Measurements from ENCODE around the gene GPT2. TPM values are rescaled to one million over a fixed set of nuclear protein-coding genes. Genes with fewer than 3 reads are reported as not detected.

GPT2 gene
- total RNA-seq, result 100 to 1,000 TPM in 1 of 4 donors, 10 to 100 TPM in 3; 42.5 to 126 (median 61.3) TPM

- 0 to 1% methylated on average over 12 to 14 of the region's 75 CpGs for WGBS, 2 donors
- DNase-seq (ENCODE audit: low spot score in 2 of 2), result peak; percentile 91 to 93
- peaks cover 0 to 44% (median 11%) of the 10 kb centered on the region in 4 donors for H3K4me1 ChIP-seq
- no peaks in the 10 kb centered on the region for H3K9me3 ChIP-seq
- peak within 1 kb of the TSS; percentile 65 to 84 (median 72) for H3K4me3 ChIP-seq
- H3K27ac ChIP-seq, result peak within 1 kb of the TSS; percentile 70 to 96 (median 81)
- H3K36me3 ChIP-seq, result no peaks in the 10 kb centered on the region
- H3K27me3 ChIP-seq, result no peaks in the 10 kb centered on the region
- TF ChIP-seq EP300 (IDR thresholded peaks at IDR 0.05), result peak; percentile 35 to 93
- TF ChIP-seq CTCF (IDR thresholded peaks at IDR 0.05), result peak in 4 of 5 experiments; percentile 36 to 69 (median 50)
- peak; percentile 38 to 70 for TF ChIP-seq POLR2A (IDR thresholded peaks at IDR 0.05)
These were observed at the start of gene GPT2 for GRCh38 chr16:46883690-46884512. GPT2 (plus strand) TSS chr16:46884362; CDS start chr16:46884716, 354 bp downstream.

- peaks cover 0 to 3% (median 0%) of the 10 kb centered on the region in 4 donors for H3K4me1 ChIP-seq
- no peak for DNase-seq (ENCODE audit: low spot score in 2 of 2)
- H3K4me3 ChIP-seq, result no peak overlapping the region
- no peaks in the 10 kb centered on the region for H3K27me3 ChIP-seq
- WGBS, 2 donors, result 81 to 84% methylated on average over 6 of the region's 6 CpGs
- H3K27ac ChIP-seq, result no peak overlapping the region
- no peaks in the 10 kb centered on the region for H3K36me3 ChIP-seq
- no peaks in the 10 kb centered on the region for H3K9me3 ChIP-seq
- TF ChIP-seq EP300 (IDR thresholded peaks at IDR 0.05), result no peak
- TF ChIP-seq CTCF (IDR thresholded peaks at IDR 0.05), result no peak
- no peak for TF ChIP-seq POLR2A (IDR thresholded peaks at IDR 0.05)
These were observed 47.3 kb upstream of the GPT2 start for GRCh38 chr16:46836534-46837530.

- Histone ChIP-seq H3K4me3 (no peak overlapping the region), H3K27ac (no peak overlapping the region), H3K9me3 (peaks cover 0 to 7% (median 0%) of the 10 kb centered on the region in 4 donors), H3K27me3 (peaks cover 0 to 11% of the 10 kb centered on the region in 2 donors), H3K4me1 (no peaks in the 10 kb centered on the region), H3K36me3 (no peaks in the 10 kb centered on the region)
- WGBS, 2 donors, result 69 to 72% methylated on average over 11 of the region's 11 CpGs
- no peak for TF ChIP-seq POLR2A (IDR thresholded peaks at IDR 0.05)
- no peak for TF ChIP-seq CTCF (IDR thresholded peaks at IDR 0.05)
- no peak for TF ChIP-seq EP300 (IDR thresholded peaks at IDR 0.05)
- DNase-seq (ENCODE audit: low spot score in 2 of 2), result no peak
These were observed 44.1 kb upstream of the GPT2 start for GRCh38 chr16:46839986-46840443.

GRCh38 chr16:46842192-46842895 is 41.8 kb upstream of the GPT2 start:
- WGBS, 2 donors, result 94 to 97% methylated on average over 18 of the region's 18 CpGs
- H3K9me3 ChIP-seq, result peaks cover 0 to 7% (median 0%) of the 10 kb centered on the region in 4 donors
- H3K27ac ChIP-seq, result no peak overlapping the region
- H3K4me1 ChIP-seq, result no peaks in the 10 kb centered on the region
- H3K36me3 ChIP-seq, result no peaks in the 10 kb centered on the region
- H3K27me3 ChIP-seq, result peaks cover 0 to 18% of the 10 kb centered on the region in 2 donors
- H3K4me3 ChIP-seq, result no peak overlapping the region
- no peak for DNase-seq (ENCODE audit: low spot score in 2 of 2)
- TF ChIP-seq CTCF (IDR thresholded peaks at IDR 0.05), result no peak
- TF ChIP-seq EP300 (IDR thresholded peaks at IDR 0.05), result no peak

Measured in tibial nerve (tissue), 4 donors.